ENCODE measurements around the gene IMPA2.

The IMPA2 gene

DNA sequence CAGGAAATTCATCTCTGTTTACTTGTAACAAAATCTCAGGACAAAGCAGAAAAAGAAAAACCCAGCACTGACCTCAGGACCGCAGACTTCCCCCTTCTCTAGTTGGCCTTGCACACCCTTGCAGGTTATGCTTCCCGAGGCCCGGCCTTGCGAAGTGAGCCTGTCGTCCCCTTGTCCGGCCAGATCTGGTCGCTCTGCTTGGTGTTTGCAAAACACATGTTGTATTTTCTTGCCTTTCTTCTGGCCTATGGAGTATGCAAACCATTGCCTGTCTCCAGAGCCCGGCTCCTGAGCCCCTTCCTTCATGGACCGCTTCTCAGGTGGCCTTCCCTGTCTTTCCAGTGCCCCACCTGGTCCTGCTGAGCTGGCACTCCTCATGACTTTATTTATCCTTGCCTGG lies 4.8 kb downstream of the IMPA2 start:
- no peak overlapping the region for H3K27ac ChIP-seq (ENCODE audit: low read depth, low read length)
- H3K79me1 ChIP-seq (ENCODE audit: low read length): peaks cover 5% of the 10 kb centered on the region
- no peak overlapping the region for H3K4ac ChIP-seq (ENCODE audit: low read depth, low read length)
- H4K8ac ChIP-seq (ENCODE audit: low read depth, low read length): no peak overlapping the region
- no peak overlapping the region for H2AK5ac ChIP-seq (ENCODE audit: low read length)
- no peak overlapping the region for H4K12ac ChIP-seq (ENCODE audit: low read depth, low read length)
- no peaks in the 10 kb centered on the region for H3K9me3 ChIP-seq (ENCODE audit: insufficient read depth, low read depth, low read length)
- no peak overlapping the region for H2BK5ac ChIP-seq (ENCODE audit: low read depth, low read length, poor library complexity)
- no peaks in the 10 kb centered on the region for H3K36me3 ChIP-seq (ENCODE audit: control insufficient read depth in 1 of 2, insufficient read depth in 2 of 2, low read length in 2 of 2)
- no peak overlapping the region for H2BK120ac ChIP-seq (ENCODE audit: insufficient read depth, low read length, poor library complexity)
- no peak for DNase-seq
- H3K9ac ChIP-seq (ENCODE audit: low read length): no peak overlapping the region
- H3K27me3 ChIP-seq (ENCODE audit: insufficient read depth, low read length): no peaks in the 10 kb centered on the region
- no CpG with 5 or more reads among the region's 9 CpGs for WGBS (ENCODE audit: extremely low coverage, insufficient coverage, insufficient read length)
- no peak overlapping the region for H3K14ac ChIP-seq (ENCODE audit: low read length)
- H3K4me2 ChIP-seq (ENCODE audit: low read length): no peak overlapping the region
- no peak overlapping the region for H2BK12ac ChIP-seq (ENCODE audit: low read length)
- H2AFZ ChIP-seq (ENCODE audit: insufficient read depth, low read length, poor library complexity): no peak overlapping the region
- peaks cover 4% of the 10 kb centered on the region for H3K79me2 ChIP-seq (ENCODE audit: control insufficient read depth, insufficient read depth, low read length, poor library complexity)
- H3K4me1 ChIP-seq (ENCODE audit: control insufficient read depth in 1 of 2, insufficient read depth in 2 of 2, low read length in 2 of 2): peaks cover 2 to 12% of the 10 kb centered on the region in 2 experiments
- H3K4me3 ChIP-seq (ENCODE audit: low read depth, low read length): no peak overlapping the region
- H4K91ac ChIP-seq (ENCODE audit: low read depth, low read length): no peak overlapping the region
- H3K18ac ChIP-seq (ENCODE audit: low read length): no peak overlapping the region
- H3K23ac ChIP-seq (ENCODE audit: low read length): no peak overlapping the region

DNA sequence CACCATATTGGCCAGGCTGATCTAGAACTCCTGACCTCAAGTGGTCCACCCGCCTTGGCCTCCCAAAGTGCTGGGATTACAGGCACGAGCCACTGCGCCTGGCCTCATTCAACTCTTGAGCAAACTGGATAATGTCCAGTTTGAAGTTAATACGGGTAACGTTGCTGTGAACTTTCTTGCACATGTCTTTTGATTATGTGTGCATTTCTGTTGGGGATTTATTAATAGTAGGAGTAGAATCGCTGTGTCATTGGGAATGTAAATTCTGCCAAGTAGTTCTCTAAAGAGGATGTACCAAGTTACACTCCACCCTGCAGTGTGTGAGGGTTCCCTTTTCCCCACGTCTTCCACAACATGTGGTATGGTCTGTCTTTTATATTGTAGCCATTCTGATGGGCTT lies 6.2 kb downstream of the IMPA2 start:
- no peak overlapping the region for H3K18ac ChIP-seq (ENCODE audit: low read length)
- H4K12ac ChIP-seq (ENCODE audit: low read depth, low read length): no peak overlapping the region
- H3K14ac ChIP-seq (ENCODE audit: low read length): no peak overlapping the region
- H2AK5ac ChIP-seq (ENCODE audit: low read length): no peak overlapping the region
- H3K4me3 ChIP-seq (ENCODE audit: low read depth, low read length): no peak overlapping the region
- H2BK120ac ChIP-seq (ENCODE audit: insufficient read depth, low read length, poor library complexity): no peak overlapping the region
- no peak overlapping the region for H3K27ac ChIP-seq (ENCODE audit: low read depth, low read length)
- no CpG with 5 or more reads among the region's 7 CpGs for WGBS (ENCODE audit: extremely low coverage, insufficient coverage, insufficient read length)
- H3K9ac ChIP-seq (ENCODE audit: low read length): no peak overlapping the region
- H3K79me1 ChIP-seq (ENCODE audit: low read length): no peaks in the 10 kb centered on the region
- no peak overlapping the region for H3K23ac ChIP-seq (ENCODE audit: low read length)
- no peaks in the 10 kb centered on the region for H3K9me3 ChIP-seq (ENCODE audit: insufficient read depth, low read depth, low read length)
- no peak overlapping the region for H3K4ac ChIP-seq (ENCODE audit: low read depth, low read length)
- no peak overlapping the region for H2AFZ ChIP-seq (ENCODE audit: insufficient read depth, low read length, poor library complexity)
- no peak overlapping the region for H4K8ac ChIP-seq (ENCODE audit: low read depth, low read length)
- no peaks in the 10 kb centered on the region for H3K27me3 ChIP-seq (ENCODE audit: insufficient read depth, low read length)
- H3K4me2 ChIP-seq (ENCODE audit: low read length): no peak overlapping the region
- DNase-seq: no peak
- no peak overlapping the region for H4K91ac ChIP-seq (ENCODE audit: low read depth, low read length)
- H3K4me1 ChIP-seq (ENCODE audit: control insufficient read depth in 1 of 2, insufficient read depth in 2 of 2, low read length in 2 of 2): peaks cover 0 to 10% of the 10 kb centered on the region in 2 experiments
- H3K79me2 ChIP-seq (ENCODE audit: control insufficient read depth, insufficient read depth, low read length, poor library complexity): peaks cover 2% of the 10 kb centered on the region
- H3K36me3 ChIP-seq (ENCODE audit: control insufficient read depth in 1 of 2, insufficient read depth in 2 of 2, low read length in 2 of 2): no peaks in the 10 kb centered on the region
- no peak overlapping the region for H2BK12ac ChIP-seq (ENCODE audit: low read length)
- H2BK5ac ChIP-seq (ENCODE audit: low read depth, low read length, poor library complexity): no peak overlapping the region

DNA sequence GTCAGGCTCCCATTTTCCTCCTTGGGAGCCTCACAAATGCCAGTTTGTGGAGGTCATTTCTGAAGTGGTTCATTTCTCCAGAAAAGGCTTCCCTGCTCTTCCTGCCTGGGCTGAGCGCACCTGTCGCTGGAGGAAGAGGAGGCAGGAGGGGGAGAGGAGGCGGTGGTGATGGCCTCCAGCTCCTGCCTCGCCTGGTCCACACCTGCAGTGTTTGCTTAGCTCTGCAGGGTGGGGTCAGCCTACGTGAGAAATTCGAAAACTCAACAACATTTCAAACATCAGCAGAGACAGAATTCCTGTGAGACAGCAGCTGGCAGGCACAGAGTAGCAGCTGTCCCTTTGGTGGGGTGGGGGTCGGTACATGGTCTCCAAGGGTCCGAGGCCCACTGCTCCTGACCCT lies 7.9 kb downstream of the IMPA2 start:
- no peak overlapping the region for H2AFZ ChIP-seq (ENCODE audit: insufficient read depth, low read length, poor library complexity)

DNA sequence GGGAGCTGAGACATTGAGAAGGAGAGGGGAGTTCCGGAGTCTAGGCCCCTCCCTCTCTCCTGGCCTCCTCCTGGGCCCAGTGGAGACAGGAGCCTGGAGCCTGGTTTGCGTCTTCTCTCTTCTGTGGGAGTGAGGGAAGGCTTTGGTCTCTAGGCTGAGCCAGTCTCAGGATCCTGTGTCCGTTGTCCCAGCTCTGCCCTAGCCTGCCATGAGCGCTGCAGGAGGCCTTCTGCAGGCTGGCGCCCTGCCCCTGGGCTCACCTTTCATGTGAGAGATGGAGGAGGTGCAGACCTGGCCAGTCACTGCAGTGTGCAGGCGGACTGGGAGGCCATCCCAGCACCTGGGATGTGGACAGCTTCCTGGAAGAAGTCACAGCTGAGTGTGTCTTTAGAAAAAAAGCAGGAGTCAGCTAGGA lies 8.7 kb downstream of the IMPA2 start:
- Histone ChIP-seq H3K23ac (ENCODE audit: low read length) (no peak overlapping the region), H3K9me3 (ENCODE audit: insufficient read depth, low read depth, low read length) (no peaks in the 10 kb centered on the region), H3K4me2 (ENCODE audit: low read length) (no peak overlapping the region), H3K27ac (ENCODE audit: low read depth, low read length) (no peak overlapping the region), H3K27me3 (ENCODE audit: insufficient read depth, low read length) (no peaks in the 10 kb centered on the region), H3K4ac (ENCODE audit: low read depth, low read length) (no peak overlapping the region), H3K4me3 (ENCODE audit: low read depth, low read length) (no peak overlapping the region), H3K14ac (ENCODE audit: low read length) (no peak overlapping the region), H2BK12ac (ENCODE audit: low read length) (no peak overlapping the region), H3K36me3 (ENCODE audit: control insufficient read depth in 1 of 2, insufficient read depth in 2 of 2, low read length in 2 of 2) (no peaks in the 10 kb centered on the region), H2BK120ac (ENCODE audit: insufficient read depth, low read length, poor library complexity) (no peak overlapping the region), H3K4me1 (ENCODE audit: control insufficient read depth in 1 of 2, insufficient read depth in 2 of 2, low read length in 2 of 2) (peaks cover 3 to 8% of the 10 kb centered on the region in 2 experiments), H3K18ac (ENCODE audit: low read length) (no peak overlapping the region), H2AK5ac (ENCODE audit: low read length) (no peak overlapping the region), H3K9ac (ENCODE audit: low read length) (no peak overlapping the region), H3K79me2 (ENCODE audit: control insufficient read depth, insufficient read depth, low read length, poor library complexity) (peaks cover 4% of the 10 kb centered on the region), H2AFZ (ENCODE audit: insufficient read depth, low read length, poor library complexity) (no peak overlapping the region), H4K91ac (ENCODE audit: low read depth, low read length) (no peak overlapping the region), H4K12ac (ENCODE audit: low read depth, low read length) (no peak overlapping the region), H3K79me1 (ENCODE audit: low read length) (no peaks in the 10 kb centered on the region), H2BK5ac (ENCODE audit: low read depth, low read length, poor library complexity) (no peak overlapping the region), H4K8ac (ENCODE audit: low read depth, low read length) (no peak overlapping the region)
- no peak for DNase-seq
- WGBS (ENCODE audit: extremely low coverage, insufficient coverage, insufficient read length): no CpG with 5 or more reads among the region's 6 CpGs

More for the DNA sequence above, 7.9 kb downstream of the IMPA2 start:
- no peak overlapping the region for H2BK5ac ChIP-seq (ENCODE audit: low read depth, low read length, poor library complexity)
- H3K9ac ChIP-seq (ENCODE audit: low read length): no peak overlapping the region
- H4K91ac ChIP-seq (ENCODE audit: low read depth, low read length): no peak overlapping the region
- no CpG with 5 or more reads among the region's 8 CpGs for whole genome bisulfite sequencing (ENCODE audit: extremely low coverage, insufficient coverage, insufficient read length)
- H3K4ac ChIP-seq (ENCODE audit: low read depth, low read length): no peak overlapping the region
- peaks cover 0 to 4% of the 10 kb centered on the region in 2 experiments for H3K4me1 ChIP-seq (ENCODE audit: control insufficient read depth in 1 of 2, insufficient read depth in 2 of 2, low read length in 2 of 2)
- H3K4me2 ChIP-seq (ENCODE audit: low read length): no peak overlapping the region
- no peak for DNase-seq
- no peaks in the 10 kb centered on the region for H3K79me1 ChIP-seq (ENCODE audit: low read length)
- H3K36me3 ChIP-seq (ENCODE audit: control insufficient read depth in 1 of 2, insufficient read depth in 2 of 2, low read length in 2 of 2): no peaks in the 10 kb centered on the region
- no peaks in the 10 kb centered on the region for H3K27me3 ChIP-seq (ENCODE audit: insufficient read depth, low read length)
- no peak overlapping the region for H3K14ac ChIP-seq (ENCODE audit: low read length)
- H2AK5ac ChIP-seq (ENCODE audit: low read length): no peak overlapping the region
- H4K8ac ChIP-seq (ENCODE audit: low read depth, low read length): no peak overlapping the region
- H2BK12ac ChIP-seq (ENCODE audit: low read length): no peak overlapping the region
- H3K9me3 ChIP-seq (ENCODE audit: insufficient read depth, low read depth, low read length): no peaks in the 10 kb centered on the region
- H3K27ac ChIP-seq (ENCODE audit: low read depth, low read length): no peak overlapping the region
- H3K18ac ChIP-seq (ENCODE audit: low read length): no peak overlapping the region
- peaks cover 4% of the 10 kb centered on the region for H3K79me2 ChIP-seq (ENCODE audit: control insufficient read depth, insufficient read depth, low read length, poor library complexity)
- no peak overlapping the region for H4K12ac ChIP-seq (ENCODE audit: low read depth, low read length)
- H2BK120ac ChIP-seq (ENCODE audit: insufficient read depth, low read length, poor library complexity): no peak overlapping the region
- no peak overlapping the region for H3K4me3 ChIP-seq (ENCODE audit: low read depth, low read length)
- no peak overlapping the region for H3K23ac ChIP-seq (ENCODE audit: low read length)
